Stomach (tissue), 4 donors: Measurements from ENCODE around the gene SRCIN1.

Experiments used
- EP300 ChIP-seq: sonication (generic); formaldehyde crosslinking; IDR thresholded peaks from one replicate; pipeline ENCODE4 v1.6.1; 2017; ENCODE audit warnings: antibody characterized with exemption
- POLR2A ChIP-seq, 4 donors: fragments of 450-650 bp; IDR thresholded peaks; one replicate each; pipeline ENCODE4 v1.6.1; 2016; ENCODE audit warnings: antibody characterized with exemption in 4 of 4, control low read depth in 2 of 4, mild to moderate bottlenecking in 1 of 4, moderate library complexity in 1 of 4
- TF ChIP-seq, protein P1 (sequence below), 7 experiments: fragments of 450-650 bp in 4 of 7; fragments of 200-600 bp in 3 of 7; sonication (generic) in 3 of 7; IDR thresholded peaks; one replicate each; pipeline ENCODE4 v1.5.1; 2016 to 2019; ENCODE audit warnings: antibody characterized with exemption in 7 of 7, control low read depth in 2 of 7, mild to moderate bottlenecking in 1 of 7

DNA sequence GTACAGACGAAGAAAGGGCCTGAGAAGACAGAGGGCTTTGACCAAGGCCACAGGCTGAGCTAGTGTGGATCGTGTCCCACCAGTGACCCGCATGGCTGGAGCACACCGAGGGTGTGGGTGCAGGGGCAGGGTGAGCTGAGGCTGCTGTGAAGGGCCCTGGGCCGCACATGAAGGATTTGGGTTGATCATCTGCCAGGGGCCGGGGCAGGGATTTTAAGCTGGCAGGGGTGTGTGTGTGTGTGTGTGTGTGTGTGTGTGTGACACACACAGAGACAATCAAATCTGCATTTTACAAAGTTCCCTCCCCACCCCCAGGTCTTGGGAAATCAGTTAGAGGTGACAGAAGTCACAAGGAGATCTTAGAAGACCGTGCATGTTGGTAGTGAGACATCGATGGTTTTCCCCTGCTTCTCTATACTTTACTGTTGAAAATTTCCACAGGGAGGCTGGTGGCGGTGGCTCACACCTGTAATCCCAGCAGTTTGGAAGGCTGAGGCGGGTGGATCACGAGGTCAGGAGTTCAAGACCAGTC lies 65.2 kb downstream of the SRCIN1 start:
- TF ChIP-seq, protein P1, sequence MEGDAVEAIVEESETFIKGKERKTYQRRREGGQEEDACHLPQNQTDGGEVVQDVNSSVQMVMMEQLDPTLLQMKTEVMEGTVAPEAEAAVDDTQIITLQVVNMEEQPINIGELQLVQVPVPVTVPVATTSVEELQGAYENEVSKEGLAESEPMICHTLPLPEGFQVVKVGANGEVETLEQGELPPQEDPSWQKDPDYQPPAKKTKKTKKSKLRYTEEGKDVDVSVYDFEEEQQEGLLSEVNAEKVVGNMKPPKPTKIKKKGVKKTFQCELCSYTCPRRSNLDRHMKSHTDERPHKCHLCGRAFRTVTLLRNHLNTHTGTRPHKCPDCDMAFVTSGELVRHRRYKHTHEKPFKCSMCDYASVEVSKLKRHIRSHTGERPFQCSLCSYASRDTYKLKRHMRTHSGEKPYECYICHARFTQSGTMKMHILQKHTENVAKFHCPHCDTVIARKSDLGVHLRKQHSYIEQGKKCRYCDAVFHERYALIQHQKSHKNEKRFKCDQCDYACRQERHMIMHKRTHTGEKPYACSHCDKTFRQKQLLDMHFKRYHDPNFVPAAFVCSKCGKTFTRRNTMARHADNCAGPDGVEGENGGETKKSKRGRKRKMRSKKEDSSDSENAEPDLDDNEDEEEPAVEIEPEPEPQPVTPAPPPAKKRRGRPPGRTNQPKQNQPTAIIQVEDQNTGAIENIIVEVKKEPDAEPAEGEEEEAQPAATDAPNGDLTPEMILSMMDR (IDR thresholded peaks at IDR 0.05), result no peak
- no peak for TF ChIP-seq POLR2A (IDR thresholded peaks at IDR 0.05)
- TF ChIP-seq EP300, result no peak
